ENCODE results near the gene EVC. TPM values are rescaled to one million over a fixed set of nuclear protein-coding genes. Genes with fewer than 3 reads are reported as not detected.

EVC gene
- total RNA-seq, 2 experiments from 2014 or later = 0.70 to 1.5 TPM

- peaks cover 0 to 13% of the 10 kb centered on the region in 2 experiments for H3K9me3 ChIP-seq (ENCODE audit: control insufficient read depth in 1 of 2, insufficient read depth in 1 of 2, low read length in 2 of 2)
- no peaks in the 10 kb centered on the region for H3K27me3 Mint-ChIP-seq
- intact Hi-C loops (cut with DNase I, micrococcal nuclease) = no loop called here
- CTCF ChIA-PET = no interaction called here
- no peak overlapping the region for H3K27ac ChIP-seq (ENCODE audit: low read depth in 1 of 2, low read length in 2 of 2)
- H3K4me1 Mint-ChIP-seq (ENCODE audit: low read depth) = no peaks in the 10 kb centered on the region
- no peaks in the 10 kb centered on the region for H3K9me3 Mint-ChIP-seq
- no peaks in the 10 kb centered on the region for H3K4me1 ChIP-seq (ENCODE audit: insufficient read depth, low read length)
- no peak overlapping the region for H3K4me3 ChIP-seq (ENCODE audit: low read length)
- ATAC-seq (ENCODE audit: poor library complexity) (no peak), DNase-seq (no peak)
- H3K27ac Mint-ChIP-seq = no peak overlapping the region
- no peak overlapping the region for H3K4me3 Mint-ChIP-seq
- no peaks in the 10 kb centered on the region for H3K36me3 Mint-ChIP-seq (ENCODE audit: low read depth)
- H3K36me3 ChIP-seq (ENCODE audit: insufficient read depth, low read length) = no peaks in the 10 kb centered on the region
- no peaks in the 10 kb centered on the region for H3K27me3 ChIP-seq (ENCODE audit: control insufficient read depth in 1 of 2, insufficient read depth in 2 of 2, low read length in 2 of 2)
- TF ChIP-seq, protein P1, sequence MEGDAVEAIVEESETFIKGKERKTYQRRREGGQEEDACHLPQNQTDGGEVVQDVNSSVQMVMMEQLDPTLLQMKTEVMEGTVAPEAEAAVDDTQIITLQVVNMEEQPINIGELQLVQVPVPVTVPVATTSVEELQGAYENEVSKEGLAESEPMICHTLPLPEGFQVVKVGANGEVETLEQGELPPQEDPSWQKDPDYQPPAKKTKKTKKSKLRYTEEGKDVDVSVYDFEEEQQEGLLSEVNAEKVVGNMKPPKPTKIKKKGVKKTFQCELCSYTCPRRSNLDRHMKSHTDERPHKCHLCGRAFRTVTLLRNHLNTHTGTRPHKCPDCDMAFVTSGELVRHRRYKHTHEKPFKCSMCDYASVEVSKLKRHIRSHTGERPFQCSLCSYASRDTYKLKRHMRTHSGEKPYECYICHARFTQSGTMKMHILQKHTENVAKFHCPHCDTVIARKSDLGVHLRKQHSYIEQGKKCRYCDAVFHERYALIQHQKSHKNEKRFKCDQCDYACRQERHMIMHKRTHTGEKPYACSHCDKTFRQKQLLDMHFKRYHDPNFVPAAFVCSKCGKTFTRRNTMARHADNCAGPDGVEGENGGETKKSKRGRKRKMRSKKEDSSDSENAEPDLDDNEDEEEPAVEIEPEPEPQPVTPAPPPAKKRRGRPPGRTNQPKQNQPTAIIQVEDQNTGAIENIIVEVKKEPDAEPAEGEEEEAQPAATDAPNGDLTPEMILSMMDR (IDR thresholded peaks at IDR 0.05) = no peak
- POLR2A ChIA-PET = no interaction called here
Observed at GRCh38 chr4:5796976-5797375, 86.0 kb downstream of the EVC start.

DNA sequence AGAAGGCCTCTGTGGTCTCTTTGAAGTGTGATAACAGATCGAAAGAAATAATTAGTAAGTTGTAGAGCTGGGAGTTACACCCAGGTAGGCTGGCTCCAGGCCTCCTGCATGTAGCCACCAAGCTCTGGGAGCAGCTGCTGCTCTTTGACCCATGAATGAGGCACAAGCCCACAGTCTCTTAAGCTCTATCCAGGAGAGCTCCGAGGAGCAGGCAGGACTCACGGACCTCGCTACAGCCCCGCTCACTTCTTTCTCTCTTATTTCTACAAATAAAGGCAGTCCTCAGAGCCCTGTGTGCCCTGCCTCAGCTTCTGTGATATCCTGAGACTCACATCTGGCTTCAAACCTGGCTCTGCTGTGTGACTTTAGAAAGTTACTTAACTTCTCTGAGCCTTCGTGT is 86.9 kb downstream of the EVC start:
- peaks cover 0 to 13% of the 10 kb centered on the region in 2 experiments for H3K9me3 ChIP-seq (ENCODE audit: control insufficient read depth in 1 of 2, insufficient read depth in 1 of 2, low read length in 2 of 2)
- no peaks in the 10 kb centered on the region for H3K36me3 ChIP-seq (ENCODE audit: insufficient read depth, low read length)
- Mint-ChIP-seq H3K27me3 (no peaks in the 10 kb centered on the region), H3K27ac (no peak overlapping the region), H3K4me3 (no peak overlapping the region), H3K9me3 (no peaks in the 10 kb centered on the region), H3K4me1 (ENCODE audit: low read depth) (no peaks in the 10 kb centered on the region), H3K36me3 (ENCODE audit: low read depth) (no peaks in the 10 kb centered on the region)
- TF ChIP-seq, protein P1 (IDR thresholded peaks at IDR 0.05) = no peak
- CTCF ChIA-PET = no interaction called here
- DNase-seq (no peak), ATAC-seq (ENCODE audit: poor library complexity) (no peak)
- no peaks in the 10 kb centered on the region for H3K4me1 ChIP-seq (ENCODE audit: insufficient read depth, low read length)
- intact Hi-C loops (cut with DNase I, micrococcal nuclease) = no loop called here
- no peaks in the 10 kb centered on the region for H3K27me3 ChIP-seq (ENCODE audit: control insufficient read depth in 1 of 2, insufficient read depth in 2 of 2, low read length in 2 of 2)
- H3K4me3 ChIP-seq (ENCODE audit: low read length) = no peak overlapping the region
- no peak overlapping the region for H3K27ac ChIP-seq (ENCODE audit: low read depth in 1 of 2, low read length in 2 of 2)
- POLR2A ChIA-PET = no interaction called here

GRCh38 chr4:5798462-5798861 is 87.5 kb downstream of the EVC start:
- peaks cover 0 to 13% of the 10 kb centered on the region in 2 experiments for H3K9me3 ChIP-seq (ENCODE audit: control insufficient read depth in 1 of 2, insufficient read depth in 1 of 2, low read length in 2 of 2)
- ATAC-seq (ENCODE audit: poor library complexity) = no peak

More at GRCh38 chr4:5798462-5798861, 87.5 kb downstream of the EVC start:
- H3K27me3 Mint-ChIP-seq = no peaks in the 10 kb centered on the region
- no peak for DNase-seq
- no peak overlapping the region for H3K27ac Mint-ChIP-seq
- H3K36me3 ChIP-seq (ENCODE audit: insufficient read depth, low read length) = no peaks in the 10 kb centered on the region
- ChIA-PET POLR2A (no interaction called here), CTCF (no interaction called here)
- intact Hi-C loops (cut with DNase I, micrococcal nuclease) = no loop called here
- H3K27me3 ChIP-seq (ENCODE audit: control insufficient read depth in 1 of 2, insufficient read depth in 2 of 2, low read length in 2 of 2) = no peaks in the 10 kb centered on the region
- no peaks in the 10 kb centered on the region for H3K9me3 Mint-ChIP-seq
- H3K4me1 Mint-ChIP-seq (ENCODE audit: low read depth) = no peaks in the 10 kb centered on the region
- H3K27ac ChIP-seq (ENCODE audit: low read depth in 1 of 2, low read length in 2 of 2) = no peak overlapping the region
- TF ChIP-seq, protein P1 (IDR thresholded peaks at IDR 0.05) = no peak
- no peak overlapping the region for H3K4me3 ChIP-seq (ENCODE audit: low read length)
- H3K36me3 Mint-ChIP-seq (ENCODE audit: low read depth) = no peaks in the 10 kb centered on the region
- no peaks in the 10 kb centered on the region for H3K4me1 ChIP-seq (ENCODE audit: insufficient read depth, low read length)
- no peak overlapping the region for H3K4me3 Mint-ChIP-seq
